SIG-M5 treated with dmso at 0.1 percent for 504 hours (cell line): ENCODE results near the gene METTL25.
A peak's percentile ranks its signal among the peaks of the same experiment; 100 is the strongest.
"Not testable (repeated sequence)": the region's sequence is repeated elsewhere in the genome, so short reads cannot be mapped to it uniquely, and the experiment has no call there.

Experiments
- DNase-seq: peaks from one replicate; lab custom pipeline; 2025; ENCODE audit not compliant: unreplicated experiment; lab: John Stamatoyannopoulos, UW

The METTL25 gene

GRCh38 chr12:82358200-82359114 lies at the start of gene METTL25, which contains the start of gene CCDC59:
METTL25 (plus strand) TSS chr12:82358529; CDS start chr12:82358566, 37 bp downstream.
CCDC59 (minus strand) TSS chr12:82358387; CDS start chr12:82358376, 11 bp downstream.
- DNase-seq, result peak; percentile 97

- DNase-seq, result peak; percentile 43
Measured at GRCh38 chr12:82314406-82314892, 43.9 kb upstream of the METTL25 start.

DNA sequence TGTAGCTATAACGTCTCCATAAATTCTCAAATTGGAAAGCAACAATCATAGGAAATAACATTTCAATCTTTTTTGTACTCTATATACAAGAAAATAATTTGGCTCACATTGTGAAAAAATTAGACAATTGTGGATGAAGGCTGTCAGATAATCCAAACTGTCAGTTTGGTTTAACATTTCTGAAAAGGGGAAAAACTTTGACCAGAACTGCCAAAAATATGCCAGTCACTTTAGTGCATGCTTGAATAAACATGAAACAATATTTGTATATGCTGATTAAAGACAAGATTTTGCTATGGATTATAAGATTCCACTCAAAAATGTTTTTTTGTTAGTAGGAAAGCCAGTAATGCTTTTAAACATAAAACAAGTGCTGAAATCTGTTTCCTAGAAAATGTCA lies 39.1 kb upstream of the METTL25 start:
- no peak for DNase-seq

DNA sequence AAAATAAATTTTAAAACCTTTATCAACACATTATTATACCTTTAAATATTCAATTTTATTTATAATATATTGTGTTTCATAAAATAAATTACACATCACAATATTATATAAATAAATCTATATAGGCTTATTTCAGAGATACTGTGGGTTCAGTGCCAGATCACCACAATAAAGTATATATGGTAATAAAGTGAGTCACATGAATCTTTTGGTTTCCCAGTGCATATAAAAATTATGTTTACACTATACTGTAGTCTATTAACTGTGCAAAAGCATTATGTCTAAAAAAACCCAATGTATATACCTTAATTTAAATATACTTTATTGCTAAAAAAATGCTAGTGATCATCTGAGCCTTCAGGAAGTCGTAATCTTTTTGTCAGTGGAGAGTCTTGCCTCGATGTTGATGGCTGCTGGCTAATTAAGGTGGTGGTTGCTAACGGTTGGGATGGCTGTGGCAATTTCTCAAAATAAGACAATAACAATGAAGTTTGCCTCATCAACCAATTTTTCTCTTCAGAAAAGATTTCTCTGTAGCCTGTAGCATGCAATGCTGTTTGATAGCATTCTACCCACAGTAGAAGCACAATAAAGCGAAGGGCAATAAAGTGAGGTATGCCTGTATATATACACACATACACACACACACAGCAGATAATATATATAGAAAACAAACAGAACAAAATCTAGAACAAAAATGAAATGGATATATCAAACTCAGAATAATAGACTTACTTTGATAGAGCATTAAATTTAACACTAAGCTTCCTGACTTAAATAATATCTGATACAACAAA lies 32.6 kb upstream of the METTL25 start:
- DNase-seq, result no peak

GRCh38 chr12:82326905-82327503 lies 31.3 kb upstream of the METTL25 start:
- peak; percentile 32 for DNase-seq

DNA sequence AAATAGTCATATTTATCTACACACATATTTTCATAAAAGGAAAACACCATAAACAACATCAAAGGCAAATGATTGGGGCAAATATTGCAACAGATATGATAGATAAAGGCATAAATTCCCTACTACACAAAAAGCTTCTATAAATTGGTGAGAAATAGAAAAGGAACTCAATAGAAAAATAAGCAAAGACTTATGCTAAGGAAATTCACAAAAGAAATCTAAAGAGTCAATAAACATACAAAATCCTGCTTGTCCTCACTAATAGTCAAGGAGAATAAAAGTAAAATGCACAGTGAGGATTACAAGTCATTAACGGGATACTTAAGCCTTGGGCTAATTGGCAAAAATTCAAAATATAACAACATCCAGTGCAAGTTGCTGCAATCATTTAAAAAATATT lies 30.5 kb upstream of the METTL25 start:
- no peak for DNase-seq

- DNase-seq, result no peak
Measured at GRCh38 chr12:82329508-82329907, 28.8 kb upstream of the METTL25 start.

DNA sequence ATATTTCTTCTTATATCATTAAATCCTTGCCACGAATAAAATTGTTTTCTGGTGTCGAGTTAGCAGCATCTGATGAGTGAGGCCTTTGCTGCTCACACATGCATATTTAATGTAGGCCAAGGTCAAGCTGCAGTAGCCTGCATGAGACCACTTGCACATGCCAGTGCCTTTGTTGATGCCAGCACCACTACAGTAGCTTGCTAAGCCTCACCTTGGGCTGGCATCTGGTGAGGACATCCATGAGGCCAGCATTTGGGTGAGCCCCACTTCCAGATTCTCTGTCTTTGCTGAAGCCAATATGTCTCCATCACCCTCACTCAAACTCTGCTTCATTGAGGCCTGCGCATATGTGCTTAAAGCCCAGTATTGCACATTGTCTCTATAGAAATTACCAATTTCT lies 8.2 kb upstream of the METTL25 start:
- DNase-seq, result no peak

DNA sequence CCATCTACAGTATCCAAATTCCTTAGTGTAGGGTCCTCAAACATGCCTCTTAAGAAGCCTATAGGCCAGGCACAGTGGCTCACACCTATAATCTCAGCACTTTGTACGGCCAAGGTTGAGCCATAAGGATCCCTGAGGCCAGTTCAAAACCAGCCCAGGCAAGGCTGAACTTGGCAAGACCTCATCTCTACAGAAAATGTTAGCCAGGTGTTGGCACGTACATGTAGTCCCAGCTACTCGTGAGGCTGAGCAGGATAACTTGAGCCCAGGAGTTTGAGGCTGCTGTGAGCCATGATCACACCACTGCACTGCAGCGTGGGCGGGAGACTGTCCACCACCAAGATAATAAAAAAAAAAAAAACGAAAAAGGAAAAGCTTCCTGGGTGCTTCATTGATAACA lies 6.9 kb upstream of the METTL25 start:
- no peak for DNase-seq

GRCh38 chr12:82357340-82357739 lies 989 bp upstream of the METTL25 start:
- no peak for DNase-seq

- no peak for DNase-seq
Measured at GRCh38 chr12:82357845-82358199, 507 bp upstream of the METTL25 start.

DNA sequence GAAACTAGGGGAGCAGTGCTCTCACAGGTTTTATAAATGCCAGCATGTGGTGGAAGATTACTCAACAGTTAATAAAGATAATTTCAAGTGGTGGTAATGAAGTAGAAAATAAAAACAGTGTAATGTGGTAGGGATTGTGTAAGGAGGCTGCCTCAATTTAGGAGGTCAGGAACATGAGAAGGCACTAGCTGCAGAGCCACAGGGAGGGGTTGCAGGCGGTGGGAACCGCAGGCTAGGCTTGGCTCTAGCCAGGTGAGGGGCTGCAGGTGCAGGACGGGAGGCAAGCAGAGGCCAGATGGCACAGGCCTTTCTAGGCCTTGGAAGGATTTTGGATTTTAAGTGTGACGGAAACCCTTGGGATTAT lies 768 bp downstream of the METTL25 start:
- DNase-seq, result peak; percentile 57

DNA sequence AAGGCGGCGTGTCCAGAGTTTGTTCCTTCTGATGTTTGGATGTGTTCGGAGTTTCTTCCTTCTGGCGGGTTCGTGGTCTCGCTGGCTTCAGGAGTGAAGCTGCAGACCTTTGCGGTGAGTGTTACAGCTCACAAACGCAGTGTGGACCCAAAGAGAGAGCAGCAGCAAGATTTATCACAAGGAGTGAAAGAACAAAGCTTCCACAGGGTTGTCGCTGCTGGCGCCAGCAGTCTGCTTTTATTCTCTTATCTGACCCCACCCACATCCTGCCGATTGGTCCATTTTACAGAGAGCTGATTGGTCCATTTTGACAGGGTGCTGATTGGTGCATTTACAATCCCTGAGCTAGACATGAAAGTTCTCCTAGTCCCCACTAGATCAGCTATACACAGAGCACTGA lies 2.5 kb downstream of the METTL25 start:
- DNase-seq, result not testable (repeated sequence)

GRCh38 chr12:82361461-82361915 lies 3.2 kb downstream of the METTL25 start:
- no peak for DNase-seq

DNA sequence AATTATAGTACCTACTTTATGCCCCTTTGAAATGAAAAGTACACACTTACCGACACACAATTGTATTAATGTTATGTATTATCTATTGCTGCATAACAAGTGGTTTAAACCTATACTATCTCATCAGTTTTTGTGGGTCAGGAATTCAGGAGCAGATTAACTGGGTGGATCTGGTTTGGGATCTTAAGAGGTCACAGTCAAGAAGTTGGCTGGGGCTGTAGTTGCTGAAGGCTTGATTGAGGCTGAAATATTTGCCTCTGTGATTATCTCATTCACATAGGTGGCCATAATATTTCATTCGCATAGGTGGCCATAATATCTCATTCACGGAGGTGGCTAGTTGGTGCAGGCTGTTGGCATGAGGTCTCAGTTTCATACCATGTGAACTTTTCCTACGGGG lies 5.7 kb downstream of the METTL25 start:
- DNase-seq, result no peak

GRCh38 chr12:82366197-82366596 lies 7.9 kb downstream of the METTL25 start:
- no peak for DNase-seq

DNA sequence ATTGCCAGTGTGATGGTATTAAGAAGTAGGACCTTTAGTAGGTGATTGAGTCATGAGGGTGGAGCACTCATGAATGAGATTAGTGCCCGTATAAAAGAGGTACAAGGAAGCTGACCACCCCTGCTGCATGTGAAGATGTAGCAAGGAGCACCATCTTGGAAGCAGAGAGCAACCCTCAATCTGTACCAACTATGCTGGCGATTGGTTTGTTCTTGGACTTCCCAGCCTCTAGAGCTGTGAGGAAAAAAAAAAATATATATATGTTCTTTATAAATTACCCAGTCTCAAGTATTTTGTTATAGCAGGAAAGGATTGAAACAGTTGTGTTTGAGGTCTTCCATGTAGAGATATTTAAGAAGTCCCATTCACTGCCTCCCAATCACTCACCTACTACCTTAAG lies 16.9 kb downstream of the METTL25 start:
- no peak for DNase-seq

DNA sequence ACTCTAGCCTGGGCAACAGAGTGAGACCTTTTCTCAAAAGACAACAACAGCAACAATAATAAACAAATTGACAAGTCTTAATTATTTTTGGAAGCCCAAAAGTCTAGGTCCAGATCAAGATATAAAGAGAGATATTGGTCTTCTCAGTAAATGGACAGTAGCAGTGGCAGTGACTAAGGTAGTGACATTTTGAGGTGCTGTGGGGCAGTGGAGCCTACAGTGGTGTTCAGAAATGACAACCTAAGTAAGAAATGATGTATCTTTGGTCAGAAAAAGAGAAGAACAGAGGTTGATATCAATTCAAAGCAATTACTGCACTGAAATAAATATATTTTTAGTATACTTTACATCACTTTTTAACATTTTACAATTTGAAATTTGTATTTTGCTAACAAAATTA lies 20.7 kb downstream of the METTL25 start:
- DNase-seq, result no peak

DNA sequence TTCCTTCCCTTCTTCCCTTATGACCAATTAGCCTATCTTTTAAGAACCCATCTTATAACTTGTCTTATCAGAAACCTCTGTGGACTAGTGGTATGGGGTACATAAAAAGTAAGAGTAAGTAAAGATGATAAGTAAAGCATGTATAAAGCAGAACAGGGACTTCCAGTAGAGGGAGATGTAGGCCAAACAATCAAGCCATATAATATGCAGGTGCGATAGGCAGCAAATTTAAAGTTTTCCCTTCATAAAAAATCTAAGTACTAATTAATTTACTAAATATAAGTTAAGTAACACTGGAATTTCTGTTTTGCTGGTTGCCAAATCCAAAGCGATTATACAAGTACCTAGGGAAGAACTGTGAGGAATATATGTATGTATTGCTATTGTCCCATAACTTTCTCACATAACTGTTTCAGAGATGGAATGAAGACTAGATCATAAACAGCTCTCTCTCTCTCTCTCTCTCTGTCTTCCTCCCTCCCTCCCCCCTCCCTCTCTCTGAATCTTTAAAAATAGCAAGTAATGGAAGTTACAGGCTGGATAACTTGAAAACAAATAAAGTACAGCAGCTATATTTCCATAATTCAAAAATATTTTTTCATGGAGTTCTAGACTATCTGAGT lies 25.7 kb downstream of the METTL25 start:
- peak; percentile 39 for DNase-seq

DNA sequence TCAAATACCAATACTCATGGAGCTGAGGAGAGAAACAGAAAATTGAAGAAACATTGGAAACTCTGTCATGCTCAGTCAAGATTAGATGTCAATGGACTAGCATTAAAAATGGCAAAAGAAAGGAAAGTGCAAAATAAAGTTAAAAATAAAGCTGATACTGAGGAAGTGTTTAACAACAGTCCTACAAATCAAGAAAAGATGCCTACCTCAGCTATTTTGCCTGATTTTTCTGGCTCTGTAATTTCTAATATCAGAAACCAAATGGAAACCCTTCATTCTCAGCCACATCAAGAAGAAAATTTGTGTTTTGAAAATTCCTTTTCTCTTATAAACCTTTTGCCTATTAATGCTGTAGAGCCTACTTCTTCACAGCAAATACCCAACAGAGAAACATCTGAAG lies 40.5 kb downstream of the METTL25 start:
- DNase-seq, result no peak

GRCh38 chr12:82400819-82401218 lies 42.5 kb downstream of the METTL25 start:
- no peak for DNase-seq
